ENCODE results near the gene DNAJA3.

GRCh38 chr16:4412159-4412558 is 13.5 kb upstream of the DNAJA3 start:
- no peak for TF ChIP-seq ZNF445 (CRISPR knock-in tag; IDR thresholded peaks at IDR 0.05; ENCODE audit: low read depth)
- no peak for TF ChIP-seq ZZZ3 (IDR thresholded peaks at IDR 0.05)
- TF ChIP-seq CBX5 (IDR thresholded peaks at IDR 0.05; ENCODE audit: borderline replicate concordance, low read depth): no peak
- TF ChIP-seq POLR2AphosphoS5 (IDR thresholded peaks at IDR 0.05; ENCODE audit: control insufficient read depth, insufficient read depth, low read depth, low read length): no peak
- no peak for TF ChIP-seq CBFB (CRISPR knock-in tag; IDR thresholded peaks at IDR 0.05)
- TF ChIP-seq TRIM28 (IDR thresholded peaks at IDR 0.05): no peak
- TF ChIP-seq JUNB (CRISPR knock-in tag; conservative IDR thresholded peaks at IDR 0.05): no peak
- no peak for TF ChIP-seq ZFP1 (CRISPR knock-in tag; IDR thresholded peaks at IDR 0.05)
- TF ChIP-seq ZBTB49 (CRISPR knock-in tag; IDR thresholded peaks at IDR 0.05; ENCODE audit: borderline replicate concordance): no peak
- no peak for TF ChIP-seq SRSF1 (IDR thresholded peaks at IDR 0.05; ENCODE audit: low read depth, low read length)
- no peak for TF ChIP-seq MECOM (CRISPR knock-in tag; IDR thresholded peaks at IDR 0.05)
- no peak for TF ChIP-seq USF1 (CRISPR knock-in tag; IDR thresholded peaks at IDR 0.05)
